Measurements from ENCODE around the gene NPR1.

The NPR1 gene

GRCh38 chr1:153727463-153728304 lies 49.2 kb downstream of the NPR1 start, which contains the start of gene INTS3:
INTS3 (plus strand) TSS chr1:153728050; CDS start chr1:153728635, 585 bp downstream.
- DNase-seq (ENCODE audit: low read depth): peak; percentile 100

- peak; percentile 40 for DNase-seq (ENCODE audit: low read depth)
These were observed 50.0 kb downstream of the NPR1 start for GRCh38 chr1:153728305-153729066.

GRCh38 chr1:153730468-153730988 lies 52.0 kb downstream of the NPR1 start:
- no peak for DNase-seq (ENCODE audit: low read depth)

- DNase-seq (ENCODE audit: low read depth): no peak
These were observed 55.5 kb downstream of the NPR1 start for GRCh38 chr1:153733970-153734369.

- no peak for DNase-seq (ENCODE audit: low read depth)
These were observed 56.1 kb downstream of the NPR1 start for GRCh38 chr1:153734396-153735089.

GRCh38 chr1:153735090-153735420 lies 56.6 kb downstream of the NPR1 start:
- DNase-seq (ENCODE audit: low read depth): no peak

GRCh38 chr1:153741986-153742385 lies 63.5 kb downstream of the NPR1 start:
- no peak for DNase-seq (ENCODE audit: low read depth)

- peak; percentile 14 for DNase-seq (ENCODE audit: low read depth)
These were observed 64.1 kb downstream of the NPR1 start for GRCh38 chr1:153742411-153743142.
